Activated T-helper 9 cell treated with anti-CD3 and anti-CD28 coated beads, Interleukin-2, amount 50 U/mL, for 16 hours (primary cell): Measurements from ENCODE around the gene CLEC1B.
"Not testable (repeated sequence)": the region's sequence is repeated elsewhere in the genome, so short reads cannot be mapped to it uniquely, and the experiment has no call there.

Experiments
- DNase-seq: peaks from one replicate; pipeline ENCODE4 v3.0.0-alpha.2; 2020; ENCODE audit warnings: low read depth

CLEC1B gene

DNA sequence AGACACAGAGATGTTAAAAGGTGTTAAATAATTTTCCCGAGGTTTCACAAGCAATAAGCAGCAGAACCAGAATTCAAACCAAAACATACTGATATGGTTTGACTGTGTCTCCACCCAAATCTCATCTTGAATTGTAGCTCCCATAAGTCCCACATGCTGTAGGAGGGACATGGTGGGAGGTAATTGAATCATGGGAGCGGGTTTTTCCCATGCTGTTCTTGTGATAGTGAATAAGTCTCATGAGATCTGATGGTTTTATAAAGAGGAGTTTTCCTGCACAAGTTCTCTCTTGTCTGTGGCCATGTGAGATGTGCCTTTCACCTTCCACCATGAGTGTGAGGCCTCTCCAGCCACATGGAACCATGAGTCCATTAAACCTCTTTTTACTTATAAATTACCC, 24.2 kb downstream of the CLEC1B start:
- DNase-seq = not testable (repeated sequence)

- no peak for DNase-seq
Observed at GRCh38 chr12:9973949-9974348, 25.0 kb downstream of the CLEC1B start.

GRCh38 chr12:9971181-9971580, 27.7 kb downstream of the CLEC1B start, which contains the start of gene CLEC12A:
Gene CLEC12A, plus strand, starts transcription at chr12:9971409. Its CDS starts 188 bp downstream, at chr12:9971597.
- no peak for DNase-seq

DNA sequence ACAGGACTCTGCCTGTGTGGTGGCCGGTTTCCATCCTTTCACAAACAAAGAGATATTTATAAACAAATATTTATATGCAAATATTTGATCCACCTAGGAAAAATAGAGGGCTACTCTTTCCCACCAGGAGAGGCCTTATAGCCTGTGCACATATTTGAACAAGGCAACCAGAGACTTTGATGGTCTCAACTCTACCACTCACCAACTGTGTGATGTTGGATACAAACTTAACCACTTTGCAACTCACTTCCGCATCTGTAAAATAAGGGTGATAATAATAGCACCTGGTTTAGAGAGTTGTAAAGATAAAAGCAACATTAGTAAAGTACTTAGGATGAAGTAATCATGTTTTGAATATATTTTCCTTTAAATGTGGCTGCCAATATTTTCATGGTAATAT, 29.2 kb downstream of the CLEC1B start:
- no peak for DNase-seq

- DNase-seq = no peak
Observed at GRCh38 chr12:9961901-9962300, 37.0 kb downstream of the CLEC1B start.

DNA sequence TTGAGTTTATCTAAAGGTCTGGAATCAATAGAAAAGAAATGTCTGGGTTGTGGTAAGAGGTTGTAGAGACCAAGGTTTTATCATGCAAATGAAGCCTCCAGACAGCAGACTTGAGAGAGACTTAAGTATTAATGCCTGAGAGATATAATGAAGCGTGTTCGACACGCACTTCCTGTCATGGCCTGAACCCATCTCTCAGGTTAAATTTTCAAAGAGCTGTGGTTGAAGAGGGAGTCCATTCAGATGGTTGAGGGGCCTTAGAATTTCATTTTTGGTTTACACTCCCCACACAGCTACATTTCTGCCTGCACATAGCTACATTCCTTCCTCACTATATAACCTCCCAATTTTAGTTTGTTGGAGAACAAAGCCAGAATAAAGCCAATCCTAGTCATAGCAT, 37.8 kb downstream of the CLEC1B start:
- no peak for DNase-seq

GRCh38 chr12:9960590-9960989, 38.3 kb downstream of the CLEC1B start:
- DNase-seq = no peak

- no peak for DNase-seq
Observed at GRCh38 chr12:9957834-9958233, 41.1 kb downstream of the CLEC1B start.

DNA sequence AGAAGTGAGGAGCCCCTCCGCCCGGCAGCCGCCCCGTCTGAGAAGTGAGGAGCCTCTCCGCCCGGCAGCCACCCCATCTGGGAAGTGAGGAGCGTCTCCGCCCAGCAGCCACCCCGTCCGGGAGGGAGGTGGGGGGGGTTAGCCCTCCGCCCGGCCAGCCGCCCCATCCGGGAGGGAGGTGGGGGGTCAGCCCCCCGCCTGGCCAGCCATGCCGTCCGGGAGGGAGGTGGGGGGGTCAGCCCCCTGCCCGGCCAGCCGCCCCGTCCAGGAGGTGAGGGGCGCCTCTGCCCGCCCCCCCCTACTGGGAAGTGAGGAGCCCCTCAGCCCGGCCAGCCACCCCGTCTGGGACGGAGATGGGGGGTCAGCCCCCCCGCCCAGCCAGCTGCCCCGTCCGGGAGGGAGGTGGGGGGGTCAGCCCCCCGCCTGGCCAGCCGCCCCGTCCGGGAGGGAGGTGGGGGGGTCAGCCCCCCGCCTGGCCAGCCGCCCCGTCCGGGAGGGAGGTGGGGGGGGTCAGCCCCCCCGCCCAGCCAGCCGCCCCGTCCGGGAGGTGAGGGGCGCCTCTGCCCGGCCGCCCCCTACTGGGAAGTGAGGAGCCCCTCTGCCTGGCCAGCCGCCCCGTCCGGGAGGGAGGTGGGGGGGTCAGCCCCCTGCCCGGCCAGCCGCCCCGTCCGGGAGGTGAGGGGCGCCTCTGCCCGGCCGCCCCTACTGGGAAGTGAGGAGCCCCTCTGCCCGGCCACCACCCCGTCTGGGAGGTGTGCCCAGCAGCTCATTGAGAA, 45.8 kb downstream of the CLEC1B start:
- DNase-seq = not testable (repeated sequence)

- DNase-seq = no peak
Observed at GRCh38 chr12:9951026-9951675, 47.8 kb downstream of the CLEC1B start.

DNA sequence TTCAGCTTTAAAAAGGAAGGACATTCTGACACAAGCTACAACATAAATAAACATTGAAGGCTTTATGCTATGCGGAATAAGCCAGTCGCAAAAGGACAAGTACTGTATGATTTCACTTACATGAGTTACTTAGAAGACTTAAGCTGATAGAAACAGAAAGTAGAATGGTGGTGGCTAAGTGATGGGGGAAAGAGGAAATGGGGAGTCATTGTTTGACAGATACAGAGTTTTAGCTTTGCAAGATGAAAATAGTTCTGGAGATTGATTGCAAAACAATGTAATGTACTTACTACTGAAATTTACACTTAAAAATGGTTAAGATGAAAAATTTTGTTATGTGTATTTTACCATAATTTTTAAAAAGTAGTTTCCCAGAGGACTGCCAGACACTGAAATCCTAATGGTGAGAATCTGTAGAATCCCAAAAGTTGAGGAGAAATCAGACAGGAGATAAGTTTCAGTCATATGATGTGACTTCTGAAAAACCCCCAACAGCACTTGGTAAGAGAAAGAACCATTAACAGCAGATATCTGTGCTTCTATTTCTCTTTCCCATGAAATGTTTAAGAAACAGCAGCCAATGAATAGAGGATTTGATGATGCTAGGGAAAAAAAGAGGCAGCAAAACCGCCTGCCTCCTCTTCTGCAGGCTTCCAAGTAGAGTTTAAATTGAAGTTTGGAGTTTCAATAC, 50.2 kb downstream of the CLEC1B start:
- no peak for DNase-seq

GRCh38 chr12:9947674-9948073, 51.2 kb downstream of the CLEC1B start:
- no peak for DNase-seq

- no peak for DNase-seq
Observed at GRCh38 chr12:9944391-9944790, 54.5 kb downstream of the CLEC1B start.

- no peak for DNase-seq
Observed at GRCh38 chr12:9943240-9943639, 55.7 kb downstream of the CLEC1B start.
